Thyroid gland (tissue), 4 donors: ENCODE data around the gene PAQR8.

ENCODE experiments used
- POLR2A ChIP-seq, 2 donors: fragments of 450-650 bp; IDR thresholded peaks; one replicate each; pipeline ENCODE4 v1.6.1; 2017; ENCODE audit warnings: antibody characterized with exemption in 2 of 2, mild to moderate bottlenecking in 2 of 2, moderate library complexity in 1 of 2
- TF ChIP-seq, protein P1 (sequence below), 6 experiments: fragments of 200-600 bp in 3 of 6; fragments of 450-650 bp in 3 of 6; sonication (generic) in 3 of 6; IDR thresholded peaks; one replicate each; pipeline ENCODE4 v1.5.1; 2016 to 2019; ENCODE audit warnings: antibody characterized with exemption in 6 of 6, mild to moderate bottlenecking in 2 of 6, inconsistent platforms in 1 of 6, moderate library complexity in 1 of 6

DNA sequence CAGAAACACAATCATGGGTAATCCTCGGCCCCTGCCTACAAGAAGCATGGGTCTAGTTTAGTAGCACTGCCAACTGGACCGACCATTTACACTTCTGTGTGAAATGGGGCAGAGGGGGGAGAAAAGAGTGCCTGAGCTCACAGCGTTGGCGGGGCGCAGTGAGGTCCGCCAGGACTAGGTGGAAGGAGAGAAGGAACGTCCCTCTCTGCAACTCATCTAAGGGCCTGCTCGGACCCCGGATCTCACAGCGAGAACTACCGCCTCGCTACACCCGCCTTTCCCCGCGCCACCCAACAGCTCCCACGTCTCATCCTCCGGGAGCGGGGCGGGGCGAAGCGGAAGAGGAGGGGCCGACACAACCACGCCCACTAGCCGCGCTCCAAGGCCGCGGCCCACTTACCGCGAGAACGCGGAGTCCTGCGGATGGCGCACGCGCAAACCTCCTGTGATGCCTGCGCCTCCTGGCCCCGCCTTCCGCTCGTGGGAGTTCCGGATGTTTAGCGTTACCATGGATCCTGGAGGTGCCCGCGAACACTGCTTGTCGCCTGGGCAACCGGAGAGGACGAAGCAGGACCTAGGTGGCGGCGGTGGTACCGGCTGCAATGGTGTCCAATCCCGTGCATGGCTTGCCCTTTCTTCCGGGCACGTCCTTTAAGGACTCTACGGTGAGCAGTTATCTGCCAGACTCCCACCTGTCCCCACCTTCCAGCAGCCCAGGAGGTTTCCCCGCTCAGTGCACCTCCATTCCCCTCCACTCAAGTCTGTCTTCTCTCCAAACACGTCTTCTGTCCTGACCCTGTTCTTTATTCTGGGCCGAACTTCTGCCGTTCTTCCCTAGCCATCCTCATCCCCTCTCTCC, 58.1 kb downstream of the PAQR8 start, which contains the start of gene EFHC1:
- TF ChIP-seq, protein P1, sequence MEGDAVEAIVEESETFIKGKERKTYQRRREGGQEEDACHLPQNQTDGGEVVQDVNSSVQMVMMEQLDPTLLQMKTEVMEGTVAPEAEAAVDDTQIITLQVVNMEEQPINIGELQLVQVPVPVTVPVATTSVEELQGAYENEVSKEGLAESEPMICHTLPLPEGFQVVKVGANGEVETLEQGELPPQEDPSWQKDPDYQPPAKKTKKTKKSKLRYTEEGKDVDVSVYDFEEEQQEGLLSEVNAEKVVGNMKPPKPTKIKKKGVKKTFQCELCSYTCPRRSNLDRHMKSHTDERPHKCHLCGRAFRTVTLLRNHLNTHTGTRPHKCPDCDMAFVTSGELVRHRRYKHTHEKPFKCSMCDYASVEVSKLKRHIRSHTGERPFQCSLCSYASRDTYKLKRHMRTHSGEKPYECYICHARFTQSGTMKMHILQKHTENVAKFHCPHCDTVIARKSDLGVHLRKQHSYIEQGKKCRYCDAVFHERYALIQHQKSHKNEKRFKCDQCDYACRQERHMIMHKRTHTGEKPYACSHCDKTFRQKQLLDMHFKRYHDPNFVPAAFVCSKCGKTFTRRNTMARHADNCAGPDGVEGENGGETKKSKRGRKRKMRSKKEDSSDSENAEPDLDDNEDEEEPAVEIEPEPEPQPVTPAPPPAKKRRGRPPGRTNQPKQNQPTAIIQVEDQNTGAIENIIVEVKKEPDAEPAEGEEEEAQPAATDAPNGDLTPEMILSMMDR (IDR thresholded peaks at IDR 0.05) = no peak
- peak; percentile 22 to 91 for TF ChIP-seq POLR2A (IDR thresholded peaks at IDR 0.05)
